Neutrophil (primary cell): Measurements from ENCODE around the gene TEX101.

Experiments
- H3K27ac ChIP-seq: fragments of 200-600 bp; sonication (generic); 2 replicates; pipeline ENCODE4 v1.5.1; 2016; ENCODE audit warnings: mild to moderate bottlenecking, moderate library complexity
- H3K27me3 ChIP-seq: fragments of 200-600 bp; sonication (generic); 2 replicates; pipeline ENCODE4 v1.6.0; 2016; ENCODE audit warnings: mild to moderate bottlenecking
- H3K36me3 ChIP-seq: fragments of 200-600 bp; sonication (generic); 2 replicates; pipeline ENCODE4 v1.5.1; 2017
- H3K4me1 ChIP-seq, 2 experiments: fragments of 200-600 bp in 1 of 2; sonication (generic) in 1 of 2; 1 replicate in 1 of 2; 2 replicates in 1 of 2; pipeline versions ENCODE4 v1.5.1 to v1.6.1; 2013 to 2016; ENCODE audit warnings: low read depth in 1 of 2, low read length in 1 of 2, mild to moderate bottlenecking in 1 of 2, moderate library complexity in 1 of 2; ENCODE audit not compliant: control insufficient read depth in 1 of 2, insufficient read depth in 1 of 2
- H3K4me3 ChIP-seq, 2 experiments: fragments of 200-600 bp in 1 of 2; sonication (generic) in 1 of 2; 1 replicate in 1 of 2; 2 replicates in 1 of 2; pipeline ENCODE4 v1.5.1; 2013 to 2016; ENCODE audit warnings: low read depth in 1 of 2, low read length in 1 of 2, mild to moderate bottlenecking in 1 of 2, moderate library complexity in 1 of 2
- H3K9me3 ChIP-seq: fragments of 200-600 bp; sonication (generic); 2 replicates; pipeline ENCODE4 v1.5.1; 2016
- CTCF ChIP-seq: fragments of 200-600 bp; sonication (generic); IDR thresholded peaks from 2 replicates; pipeline ENCODE4 v1.5.1; 2016; ENCODE audit warnings: antibody characterized with exemption

TEX101 gene

GRCh38 chr19:43446746-43447489, 32.2 kb downstream of the TEX101 start:
- H3K27me3 ChIP-seq = no peaks in the 10 kb centered on the region
- peak; percentile 97 for TF ChIP-seq CTCF
- no peak overlapping the region for H3K4me3 ChIP-seq
- H3K9me3 ChIP-seq = no peaks in the 10 kb centered on the region
- no peaks in the 10 kb centered on the region for H3K36me3 ChIP-seq
- peaks cover 7 to 10% of the 10 kb centered on the region in 2 experiments for H3K4me1 ChIP-seq
- no peak overlapping the region for H3K27ac ChIP-seq

- no peaks in the 10 kb centered on the region for H3K9me3 ChIP-seq
- TF ChIP-seq CTCF = no peak
- H3K36me3 ChIP-seq = no peaks in the 10 kb centered on the region
- H3K4me1 ChIP-seq = peaks cover 7 to 10% of the 10 kb centered on the region in 2 experiments
- H3K4me3 ChIP-seq = no peak overlapping the region
- no peak overlapping the region for H3K27ac ChIP-seq
- no peaks in the 10 kb centered on the region for H3K27me3 ChIP-seq
Observed at GRCh38 chr19:43447655-43448054, 33.0 kb downstream of the TEX101 start.

GRCh38 chr19:43450545-43450997, 35.9 kb downstream of the TEX101 start:
- no peaks in the 10 kb centered on the region for H3K27me3 ChIP-seq
- no peaks in the 10 kb centered on the region for H3K9me3 ChIP-seq
- peaks cover 4 to 10% of the 10 kb centered on the region in 2 experiments for H3K4me1 ChIP-seq
- no peak overlapping the region for H3K4me3 ChIP-seq
- no peak for TF ChIP-seq CTCF
- no peaks in the 10 kb centered on the region for H3K36me3 ChIP-seq
- H3K27ac ChIP-seq = no peak overlapping the region

GRCh38 chr19:43452582-43452981, 37.9 kb downstream of the TEX101 start:
- no peak for TF ChIP-seq CTCF
- Histone ChIP-seq H3K4me1 (peaks cover 10 to 15% of the 10 kb centered on the region in 2 experiments), H3K9me3 (no peaks in the 10 kb centered on the region)

GRCh38 chr19:43454031-43454430, 39.3 kb downstream of the TEX101 start:
- H3K36me3 ChIP-seq = no peaks in the 10 kb centered on the region
- no peaks in the 10 kb centered on the region for H3K9me3 ChIP-seq
- H3K27me3 ChIP-seq = peaks cover 10% of the 10 kb centered on the region
- H3K4me3 ChIP-seq = no peak overlapping the region
- no peak overlapping the region for H3K27ac ChIP-seq
- peaks cover 10 to 15% of the 10 kb centered on the region in 2 experiments for H3K4me1 ChIP-seq
- no peak for TF ChIP-seq CTCF

More at GRCh38 chr19:43452582-43452981, 37.9 kb downstream of the TEX101 start:
- no peak overlapping the region for H3K27ac ChIP-seq
- H3K27me3 ChIP-seq = peaks cover 8% of the 10 kb centered on the region
- no peaks in the 10 kb centered on the region for H3K36me3 ChIP-seq
- H3K4me3 ChIP-seq = no peak overlapping the region
